Ectodermal cell (in vitro differentiated cells): ENCODE measurements around the gene NSL1.
A peak's percentile ranks its signal among the peaks of the same experiment; 100 is the strongest.
"Not testable (repeated sequence)": the region's sequence is repeated elsewhere in the genome, so short reads cannot be mapped to it uniquely, and the experiment has no call there.

Source experiments
- H3K27ac ChIP-seq: 2 replicates; pipeline ENCODE4 v1.7.0; 2013; ENCODE audit warnings: mild to moderate bottlenecking, low read depth, low read length; ENCODE audit not compliant: insufficient read depth, poor library complexity, severe bottlenecking
- H3K27me3 ChIP-seq: 2 replicates; pipeline ENCODE4 v1.7.0; 2013; ENCODE audit warnings: mild to moderate bottlenecking, low read length; ENCODE audit not compliant: insufficient read depth, control insufficient read depth, poor library complexity, severe bottlenecking
- H3K36me3 ChIP-seq: one replicate; pipeline ENCODE4 v1.7.0; 2013; ENCODE audit warnings: low read length; ENCODE audit not compliant: control insufficient read depth, insufficient read depth
- H3K4me1 ChIP-seq: one replicate; pipeline ENCODE4 v1.7.0; 2013; ENCODE audit warnings: low read length; ENCODE audit not compliant: control insufficient read depth, insufficient read depth
- H3K4me3 ChIP-seq: 2 replicates; pipeline ENCODE4 v1.7.0; 2013; ENCODE audit warnings: low read depth, low read length, control low read depth; ENCODE audit not compliant: insufficient read depth
- H3K9me3 ChIP-seq: 2 replicates; pipeline ENCODE4 v1.7.0; 2013; ENCODE audit warnings: mild to moderate bottlenecking, low read length, moderate library complexity; ENCODE audit not compliant: control insufficient read depth
- WGBS, 2 experiments: methylation state at CpG; one replicate each; pipeline ENCODE4 v1.1.7; 2013; ENCODE audit warnings: missing lambda C conversion rate in 2 of 2; 5-methylcytosine and 5-hydroxymethylcytosine counted together

The NSL1 gene

DNA sequence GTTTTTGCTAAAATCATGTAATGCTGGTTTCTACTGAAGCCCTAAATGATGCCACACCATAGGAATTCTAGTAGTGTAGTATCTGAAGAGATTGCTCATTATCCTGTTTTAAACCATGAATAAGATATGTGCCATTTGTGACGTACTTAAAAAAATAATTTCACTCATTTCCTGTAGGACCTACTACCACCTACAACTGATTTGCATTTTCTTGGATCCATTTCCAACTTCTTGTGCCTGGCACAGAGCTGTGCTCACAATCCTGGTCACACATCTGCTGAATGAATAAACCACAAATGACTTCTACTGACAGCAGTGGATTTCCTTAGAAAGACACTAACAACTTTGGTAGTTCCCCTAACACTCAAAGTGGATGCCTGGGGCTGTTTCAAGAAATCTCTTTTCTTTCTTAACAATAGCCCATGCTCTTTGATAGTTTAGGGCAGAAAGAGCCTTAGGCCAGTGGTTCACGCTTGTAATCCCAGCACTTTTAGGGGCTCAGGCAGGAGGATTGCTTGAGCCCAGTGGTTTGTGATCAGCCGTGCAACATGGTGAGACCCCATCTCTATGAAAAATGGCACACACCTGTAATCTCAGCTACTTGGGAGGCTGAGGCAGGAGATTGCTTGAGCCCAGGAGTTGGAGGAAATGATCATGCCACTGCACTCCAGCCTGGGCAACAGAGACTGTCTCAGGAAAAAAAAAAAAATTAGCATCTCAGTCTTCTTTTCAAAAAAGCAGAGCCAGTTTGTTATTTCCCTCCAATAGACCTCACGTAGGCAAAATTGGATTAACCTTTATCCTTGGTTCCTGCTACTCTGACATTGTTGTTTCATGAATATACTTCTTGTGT, 78.9 kb downstream of the NSL1 start:
- Histone ChIP-seq H3K9me3 (no peaks in the 10 kb centered on the region), H3K4me1 (peaks cover 6% of the 10 kb centered on the region), H3K4me3 (no peak overlapping the region), H3K27ac (peak overlapping the region; percentile 2), H3K27me3 (no peaks in the 10 kb centered on the region), H3K36me3 (no peaks in the 10 kb centered on the region)
- 47 to 52% methylated on average over 3 to 4 of the region's 4 CpGs for WGBS, 2 experiments

DNA sequence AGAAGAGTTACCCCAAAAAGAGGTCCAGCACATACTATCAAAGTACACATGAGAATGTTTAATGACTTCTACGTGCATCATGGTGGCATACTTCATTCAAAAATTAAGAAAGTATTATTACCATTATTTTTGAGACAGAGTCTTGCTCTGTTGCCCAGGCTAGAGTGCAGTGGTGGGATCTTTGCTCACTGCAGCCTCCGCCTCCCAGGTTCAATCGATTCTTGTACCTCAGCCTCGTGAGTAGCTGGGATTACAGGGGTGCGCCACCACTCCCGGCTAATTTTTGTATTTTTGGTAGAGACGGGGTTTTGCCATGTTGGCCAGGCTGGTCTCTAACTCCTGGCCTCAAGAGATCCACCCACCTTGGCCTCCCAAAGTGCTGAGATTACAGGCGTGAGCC, 79.6 kb downstream of the NSL1 start:
- not testable (repeated sequence) for H3K36me3 ChIP-seq, H3K4me3 ChIP-seq, H3K27me3 ChIP-seq, H3K9me3 ChIP-seq, H3K4me1 ChIP-seq, H3K27ac ChIP-seq
- WGBS, 2 experiments = 90 to 96% methylated on average over 8 of the region's 8 CpGs

- no peaks in the 10 kb centered on the region for H3K36me3 ChIP-seq
- H3K27ac ChIP-seq = no peak overlapping the region
- no peaks in the 10 kb centered on the region for H3K27me3 ChIP-seq
- no peaks in the 10 kb centered on the region for H3K9me3 ChIP-seq
- H3K4me1 ChIP-seq = peaks cover 6% of the 10 kb centered on the region
- 85 to 88% methylated on average over 6 of the region's 6 CpGs for WGBS, 2 experiments
- no peak overlapping the region for H3K4me3 ChIP-seq
Observed at GRCh38 chr1:212710566-212710965, 81.0 kb downstream of the NSL1 start.

GRCh38 chr1:212703991-212704564, 87.5 kb downstream of the NSL1 start:
- H3K27me3 ChIP-seq = peaks cover 46% of the 10 kb centered on the region
- WGBS, 2 experiments = 85 to 87% methylated on average over 9 of the region's 9 CpGs
- no peaks in the 10 kb centered on the region for H3K4me1 ChIP-seq
- H3K36me3 ChIP-seq = no peaks in the 10 kb centered on the region
- no peak overlapping the region for H3K27ac ChIP-seq
- H3K4me3 ChIP-seq = no peak overlapping the region
- no peaks in the 10 kb centered on the region for H3K9me3 ChIP-seq

- WGBS, 2 experiments = 75 to 78% methylated on average over 1 of the region's 1 CpG
- no peaks in the 10 kb centered on the region for H3K4me1 ChIP-seq
- peaks cover 60% of the 10 kb centered on the region for H3K27me3 ChIP-seq
- no peaks in the 10 kb centered on the region for H3K36me3 ChIP-seq
- H3K4me3 ChIP-seq = no peak overlapping the region
- H3K27ac ChIP-seq = no peak overlapping the region
- H3K9me3 ChIP-seq = no peaks in the 10 kb centered on the region
Observed at GRCh38 chr1:212702672-212703071, 88.9 kb downstream of the NSL1 start.

- Histone ChIP-seq H3K4me1 (no peaks in the 10 kb centered on the region), H3K27ac (no peak overlapping the region), H3K4me3 (no peak overlapping the region), H3K9me3 (no peaks in the 10 kb centered on the region), H3K27me3 (peaks cover 68% of the 10 kb centered on the region), H3K36me3 (no peaks in the 10 kb centered on the region)
- WGBS, 2 experiments = 61 to 64% methylated on average over 1 of the region's 1 CpG
Observed at GRCh38 chr1:212701910-212702309, 89.7 kb downstream of the NSL1 start.

- Histone ChIP-seq H3K27me3 (peaks cover 76% of the 10 kb centered on the region), H3K27ac (no peak overlapping the region), H3K9me3 (no peaks in the 10 kb centered on the region), H3K4me3 (no peak overlapping the region), H3K4me1 (no peaks in the 10 kb centered on the region), H3K36me3 (no peaks in the 10 kb centered on the region)
- WGBS, 2 experiments = 11 to 14% methylated on average over 27 of the region's 27 CpGs
Observed at GRCh38 chr1:212700892-212701819, 90.4 kb downstream of the NSL1 start.

DNA sequence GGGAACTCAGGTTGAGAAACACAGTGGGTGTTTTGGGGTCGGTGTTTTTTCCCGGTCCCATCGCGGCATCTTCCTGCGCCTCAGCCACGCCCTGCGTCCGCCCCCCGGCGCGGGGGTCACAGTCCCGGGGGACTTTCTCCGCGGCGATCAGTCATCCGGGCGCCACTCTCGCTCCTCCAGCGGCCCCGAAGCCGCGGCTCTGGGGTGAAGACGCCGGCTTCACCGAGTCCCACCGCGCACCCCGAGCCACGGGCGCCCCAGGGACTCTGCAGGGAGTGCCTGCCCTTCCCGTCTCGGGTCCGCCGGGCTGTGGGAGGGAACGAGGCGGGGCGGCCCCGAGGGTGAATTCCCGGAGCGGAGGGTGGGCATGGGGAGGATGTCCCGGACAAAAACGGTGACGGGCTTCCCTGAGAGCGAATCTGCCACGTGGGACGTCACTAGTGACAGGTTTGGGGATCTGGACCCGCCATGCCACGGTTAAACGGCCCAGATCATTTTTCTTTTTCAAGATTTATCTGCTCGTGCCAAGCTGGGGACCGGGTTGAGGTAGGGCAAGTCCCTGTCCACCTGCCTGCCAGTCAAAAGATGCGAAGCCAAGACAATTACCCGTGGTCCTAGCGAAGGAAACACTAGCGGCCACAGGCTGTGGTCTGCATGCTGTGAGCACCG, 91.2 kb downstream of the NSL1 start:
- Histone ChIP-seq H3K4me1 (no peaks in the 10 kb centered on the region), H3K9me3 (no peaks in the 10 kb centered on the region), H3K27me3 (peaks cover 78% of the 10 kb centered on the region), H3K27ac (no peak overlapping the region), H3K4me3 (peak overlapping the region; percentile 31), H3K36me3 (no peaks in the 10 kb centered on the region)
- 2% methylated on average over 56 of the region's 56 CpGs for WGBS, 2 experiments

GRCh38 chr1:212699625-212700222, 91.9 kb downstream of the NSL1 start, which contains the start of gene BATF3:
Gene BATF3 (minus strand): TSS chr1:212699840. CDS start chr1:212699762, 78 bp downstream.
- peak within 1 kb of the TSS; percentile 31 for H3K4me3 ChIP-seq
- H3K9me3 ChIP-seq = no peaks in the 10 kb centered on the region
- no peaks in the 10 kb centered on the region for H3K36me3 ChIP-seq
- H3K27ac ChIP-seq = no peak within 1 kb of the TSS
- peaks cover 78% of the 10 kb centered on the region for H3K27me3 ChIP-seq
- 1% methylated on average over 77 to 79 of the region's 79 CpGs for WGBS, 2 experiments
- H3K4me1 ChIP-seq = no peaks in the 10 kb centered on the region
